Effector CD8-positive, alpha-beta T cell (primary cell): ENCODE results near the gene MYO1F.
"Not testable (repeated sequence)": the region's sequence is repeated elsewhere in the genome, so short reads cannot be mapped to it uniquely, and the experiment has no call there.

Experiments used
- DNase-seq: peaks from one replicate; lab custom pipeline; 2025; lab: John Stamatoyannopoulos, UW

The MYO1F gene

GRCh38 chr19:8517551-8518442, 59.4 kb downstream of the MYO1F start:
- DNase-seq: peak; percentile 13

DNA sequence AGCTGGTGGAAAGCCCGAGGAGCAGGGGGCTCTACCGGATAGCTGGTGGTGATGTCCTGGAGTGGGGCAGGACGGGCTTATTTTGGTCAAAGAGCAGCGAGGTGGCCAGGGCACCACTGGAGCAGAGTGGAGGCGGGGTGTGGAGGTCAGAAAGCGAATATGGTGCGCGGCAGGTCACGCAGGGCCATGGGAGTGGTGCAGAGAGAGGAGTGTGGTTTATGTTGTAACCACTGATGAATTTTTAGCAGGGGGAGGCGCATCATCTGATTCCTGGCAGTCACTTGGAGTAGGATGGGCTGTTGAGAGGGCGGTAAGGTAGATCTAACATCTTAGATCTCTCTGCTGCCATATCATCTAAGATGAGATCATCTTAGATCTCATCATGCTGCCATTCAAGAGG, 61.9 kb downstream of the MYO1F start:
- DNase-seq: peak; percentile 13

DNA sequence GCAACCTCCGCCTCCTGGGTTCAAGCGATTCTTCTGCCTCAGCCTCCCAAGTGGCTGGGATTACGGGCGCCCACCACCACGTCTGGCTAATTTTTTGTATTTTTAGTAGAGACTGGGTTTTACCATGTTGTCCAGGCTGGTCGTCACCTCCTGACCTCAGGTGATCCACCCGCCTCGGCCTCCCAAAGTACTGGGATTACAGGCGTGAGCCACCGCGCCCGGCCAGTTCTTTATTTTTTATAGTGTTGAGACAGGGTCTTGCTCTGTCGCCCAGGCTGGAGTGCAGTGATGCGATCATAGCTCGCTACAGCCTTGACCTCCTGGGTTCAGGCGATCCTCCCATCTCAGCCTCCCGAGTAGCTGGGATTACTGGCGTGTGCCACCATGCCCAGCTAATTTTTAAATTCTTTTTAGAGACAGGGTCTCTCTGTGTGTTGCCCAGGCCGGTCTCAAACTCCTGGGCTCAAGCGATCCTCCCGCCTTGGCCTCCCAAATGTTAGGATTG, 62.7 kb downstream of the MYO1F start:
- not testable (repeated sequence) for DNase-seq

- peak; percentile 94 for DNase-seq
Observed at GRCh38 chr19:8513687-8514504, 63.3 kb downstream of the MYO1F start, which contains the start of gene ZNF414. TSS of gene ZNF414 (minus strand) at chr19:8514167. CDS start at chr19:8514046, 121 bp downstream.

DNA sequence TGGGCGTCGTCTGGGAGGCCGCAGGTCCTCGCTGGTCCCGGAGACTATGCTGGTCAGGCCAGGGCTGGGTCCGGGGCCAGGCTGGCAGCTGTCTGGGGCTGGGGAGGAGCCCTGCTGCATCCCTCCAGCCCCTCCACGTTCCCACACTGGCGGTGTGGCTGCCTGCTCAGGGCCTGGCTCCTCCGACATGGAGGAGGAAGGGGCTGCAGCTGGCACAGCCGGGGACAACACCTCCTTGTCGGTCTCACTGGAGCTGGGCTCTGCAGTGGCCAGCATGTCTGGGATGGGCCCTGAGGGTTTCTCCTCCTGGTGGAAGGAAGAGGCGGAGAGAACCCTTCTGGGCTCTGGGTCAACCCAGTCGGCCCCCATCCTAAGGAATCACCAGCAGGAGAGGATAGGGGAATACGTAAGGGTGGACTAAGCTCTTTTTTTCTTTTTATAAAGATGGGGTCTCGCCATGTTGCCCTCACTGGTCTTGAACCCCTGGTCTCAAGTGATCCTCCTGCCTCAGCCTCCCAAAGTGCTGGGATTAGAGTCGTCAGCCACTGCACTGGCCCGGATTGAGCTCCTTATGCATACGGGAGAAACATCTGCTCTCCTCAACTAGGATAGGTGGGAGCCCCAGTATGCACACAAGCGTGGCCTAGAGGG, 64.1 kb downstream of the MYO1F start:
- DNase-seq: no peak

DNA sequence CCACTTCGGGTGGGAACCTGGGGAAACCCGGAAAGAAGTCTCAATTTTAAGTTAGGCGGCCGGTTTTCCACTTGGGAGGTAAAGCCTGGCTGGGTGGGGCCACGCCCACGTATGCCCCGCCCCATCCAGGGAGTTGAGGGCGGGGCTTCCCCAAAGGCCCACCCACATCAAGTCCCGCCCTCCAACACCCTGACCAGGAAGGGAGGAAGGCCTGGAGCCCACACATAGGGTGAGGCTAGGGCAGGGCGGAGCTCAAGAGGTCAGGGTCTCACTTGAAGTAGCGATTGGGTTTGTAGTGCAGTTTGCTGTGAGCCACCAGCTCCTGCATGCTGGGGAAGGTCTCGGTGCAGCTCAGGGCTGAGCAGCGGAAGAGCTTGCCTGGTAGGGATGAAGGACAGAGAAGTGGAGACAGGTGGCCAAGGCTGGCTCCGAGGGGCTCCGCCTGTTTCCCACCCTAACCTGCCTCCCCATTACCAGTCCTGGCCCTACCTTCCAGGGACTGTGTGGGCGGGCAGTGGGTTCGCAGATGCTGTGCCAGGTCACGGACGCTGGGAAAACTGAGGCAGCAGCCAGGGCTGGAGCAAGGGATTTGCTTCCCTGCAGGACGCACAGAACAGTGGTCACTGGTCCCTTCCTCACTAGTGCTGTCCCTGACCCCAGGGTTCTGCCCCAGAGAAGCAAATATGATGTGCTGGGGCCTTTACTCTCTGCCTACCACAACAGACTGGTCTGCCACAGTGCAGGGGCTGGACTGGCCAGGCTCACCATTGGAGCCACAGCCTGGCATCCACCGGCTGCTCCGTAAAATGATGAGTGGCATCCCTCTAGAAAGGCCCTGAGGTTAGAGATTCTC, 64.9 kb downstream of the MYO1F start:
- DNase-seq: no peak

DNA sequence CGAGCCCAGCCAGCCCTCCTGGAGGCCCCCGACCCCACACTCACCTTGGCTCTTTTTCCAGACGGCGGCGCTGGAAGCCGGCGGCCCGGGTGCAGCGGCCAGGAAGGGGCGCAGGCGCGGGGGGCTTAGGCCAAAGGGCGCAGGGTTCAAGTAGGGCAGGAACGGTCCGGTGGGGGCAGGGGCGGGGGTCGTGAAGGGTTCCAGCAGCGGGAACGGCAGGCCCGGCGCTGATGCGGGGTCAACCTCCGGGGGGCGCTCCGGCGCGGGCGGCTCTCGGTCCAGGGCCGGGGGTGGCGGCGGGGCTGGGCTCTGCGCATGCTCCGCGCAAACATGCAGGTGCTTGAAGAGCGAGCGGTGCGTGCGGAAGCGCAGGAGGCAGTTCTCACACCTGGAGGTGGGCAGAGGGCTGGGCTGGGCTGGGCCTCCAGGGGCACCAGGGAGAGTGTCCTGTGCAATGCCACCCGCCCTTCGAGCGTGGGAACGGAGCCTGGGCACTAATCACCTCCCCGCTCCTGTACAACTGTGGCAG, 65.6 kb downstream of the MYO1F start:
- DNase-seq: no peak

- no peak for DNase-seq
Observed at GRCh38 chr19:8510589-8511115, 66.6 kb downstream of the MYO1F start.

GRCh38 chr19:8506402-8506957, 70.8 kb downstream of the MYO1F start:
- no peak for DNase-seq

DNA sequence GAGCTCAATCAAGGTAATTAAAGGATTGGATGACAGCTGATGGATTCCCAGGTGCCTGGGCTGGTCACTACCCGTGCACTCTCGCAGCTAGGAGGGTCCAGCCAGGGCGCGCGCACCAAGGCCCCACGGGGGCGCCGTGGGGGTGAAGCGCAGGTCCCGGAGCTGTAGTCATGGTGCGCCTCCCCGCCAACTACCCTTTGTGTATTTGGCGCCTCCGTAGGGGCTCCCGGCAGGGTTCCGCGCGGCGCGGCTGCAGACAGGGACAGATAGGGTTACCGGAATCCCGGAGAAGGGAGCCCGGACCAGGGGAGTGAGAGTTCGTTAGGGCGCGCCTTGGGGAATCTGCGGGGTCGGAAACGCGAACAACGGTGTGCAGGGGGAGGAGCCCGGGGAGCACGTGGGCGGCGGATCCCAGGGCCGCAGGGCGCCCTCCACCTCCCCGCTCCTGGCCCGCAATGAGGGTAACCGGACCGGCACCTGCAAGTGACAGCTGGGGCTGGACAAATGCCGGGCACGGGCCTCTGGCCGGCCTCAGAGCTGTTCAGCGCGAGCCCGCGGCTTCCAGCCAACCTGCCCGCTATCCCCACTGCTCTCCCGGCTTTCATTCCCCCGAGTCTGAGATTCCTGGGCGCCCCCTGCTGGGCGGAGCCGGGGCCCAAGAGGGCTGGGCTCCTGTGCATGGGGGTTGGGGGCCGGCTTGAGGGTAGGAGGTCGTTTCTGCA, 71.4 kb downstream of the MYO1F start:
- DNase-seq: peak; percentile 59

DNA sequence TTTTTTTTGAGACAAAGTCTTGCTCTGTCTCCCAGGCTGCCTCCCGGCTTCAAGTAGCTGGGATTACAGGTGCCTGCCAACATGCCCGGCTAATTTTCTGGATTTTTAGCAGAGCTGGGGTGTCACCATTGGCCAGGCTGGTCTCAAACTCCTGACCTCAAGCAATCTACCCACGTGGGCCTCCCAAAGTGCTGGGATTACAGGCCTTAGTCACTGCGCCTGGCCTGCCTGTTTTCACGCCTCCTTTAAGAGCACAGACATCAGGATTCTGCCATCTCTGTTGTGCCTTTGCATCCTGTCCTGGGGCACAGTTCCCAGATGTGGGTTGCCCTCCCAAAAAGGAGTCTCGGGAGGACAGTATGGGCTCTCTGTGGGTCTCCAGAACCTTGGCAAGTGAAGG, 72.3 kb downstream of the MYO1F start:
- DNase-seq: no peak

DNA sequence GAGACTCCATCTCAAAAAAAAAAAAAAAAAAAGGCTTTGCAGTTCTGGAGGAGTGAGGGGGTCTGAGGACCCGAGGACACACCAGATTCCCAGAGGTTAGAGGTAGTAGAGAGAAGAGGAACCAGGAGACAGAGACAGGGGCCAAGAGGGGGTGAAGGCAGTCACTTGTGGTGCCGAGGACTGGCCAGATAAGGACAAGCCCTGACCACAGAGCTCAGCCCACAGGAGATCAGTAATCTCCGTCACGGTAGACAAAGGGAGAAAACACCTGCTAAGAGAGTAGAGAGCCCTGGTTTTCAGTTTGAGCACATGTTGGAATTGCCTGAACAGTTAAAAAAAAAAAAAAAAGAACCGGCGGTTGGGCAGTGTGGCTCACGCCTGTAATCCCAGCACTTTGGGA, 73.1 kb downstream of the MYO1F start:
- no peak for DNase-seq

GRCh38 chr19:8503510-8503909, 73.7 kb downstream of the MYO1F start:
- DNase-seq: no peak

DNA sequence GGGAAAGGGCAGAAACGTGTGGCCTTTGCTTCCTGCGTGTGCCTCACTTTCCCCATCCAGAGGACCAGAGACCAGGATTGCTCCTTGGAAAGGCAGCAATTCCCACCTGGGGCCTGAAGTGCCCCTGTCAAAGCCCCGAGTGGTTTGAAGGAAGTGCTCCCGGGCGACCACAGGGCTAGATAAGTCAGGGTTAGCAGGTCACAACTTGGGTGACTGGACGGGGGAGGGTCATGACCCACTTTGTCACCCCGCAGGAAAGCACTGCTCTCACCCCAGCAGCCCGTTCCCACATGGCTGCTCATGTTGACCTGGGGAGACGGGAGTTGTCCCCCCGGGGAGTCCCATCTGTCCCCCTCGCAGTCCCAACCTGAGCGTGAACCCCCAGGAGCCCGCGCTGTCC, 75.3 kb downstream of the MYO1F start:
- DNase-seq: no peak

DNA sequence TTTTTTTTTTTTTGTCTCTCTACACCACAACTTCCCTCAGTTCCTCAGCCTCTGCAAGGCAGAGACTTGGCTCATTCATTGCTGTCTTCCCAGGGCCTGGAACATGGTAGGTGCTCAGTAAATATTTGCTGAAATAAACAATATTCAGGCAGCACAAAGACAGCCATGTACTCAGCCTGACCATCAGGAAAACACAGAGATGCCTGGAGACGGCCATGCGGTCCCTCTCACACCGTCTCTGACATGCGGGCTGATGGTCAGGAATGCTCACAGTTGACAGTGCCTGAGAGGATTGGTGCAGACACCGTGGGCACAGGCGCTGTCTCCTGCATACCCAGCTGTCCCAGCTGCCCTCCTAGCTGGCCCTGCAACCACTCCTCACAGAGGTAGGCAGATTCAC, 75.7 kb downstream of the MYO1F start:
- no peak for DNase-seq

DNA sequence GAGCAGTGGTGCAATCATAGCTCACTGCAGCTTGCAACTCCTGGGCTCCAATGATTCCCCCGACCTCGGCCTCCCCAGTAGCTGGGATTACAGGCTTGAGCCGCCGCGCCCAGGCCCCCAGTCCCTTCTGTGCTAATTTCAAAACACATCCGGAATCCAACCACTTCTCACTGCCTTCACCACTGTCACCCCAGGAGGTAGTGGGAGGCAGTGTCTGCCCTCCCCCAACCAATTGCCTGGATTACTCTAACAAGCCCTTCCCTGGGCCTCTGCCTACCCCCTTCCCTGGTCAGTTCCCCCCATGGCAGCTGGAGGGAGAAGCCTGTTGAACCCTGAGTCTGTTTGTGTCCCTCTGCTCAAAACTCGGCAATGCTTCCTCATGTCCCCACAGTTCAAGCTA, 77.1 kb downstream of the MYO1F start:
- no peak for DNase-seq

- no peak for DNase-seq
Observed at GRCh38 chr19:8499048-8499833, 78.0 kb downstream of the MYO1F start.

- DNase-seq: no peak
Observed at GRCh38 chr19:8498295-8498694, 78.9 kb downstream of the MYO1F start.

DNA sequence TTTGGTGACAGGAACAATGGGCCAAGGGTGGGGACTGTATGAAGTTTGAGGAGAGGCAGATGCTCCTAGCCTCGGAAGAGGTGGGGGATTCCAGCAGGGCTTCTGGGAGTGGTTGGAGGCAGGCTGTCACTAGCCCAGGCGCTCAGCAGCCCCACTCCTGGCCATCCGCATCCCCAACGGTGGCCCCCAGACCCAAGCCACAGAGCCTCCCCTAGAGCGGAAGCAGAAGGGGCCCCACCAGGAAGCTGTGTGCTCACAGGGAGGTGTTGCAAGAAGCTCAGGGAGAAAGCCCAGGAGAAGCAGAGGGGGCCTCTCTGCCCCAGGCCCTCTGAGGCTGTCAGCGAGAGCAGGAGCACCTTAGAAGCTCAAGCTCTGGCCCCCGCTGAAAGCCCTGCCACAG, 83.1 kb downstream of the MYO1F start:
- no peak for DNase-seq
